ENCODE results near the gene UBAC1. TPM values are rescaled to one million over a fixed set of nuclear protein-coding genes. Genes with fewer than 3 reads are reported as not detected.

UBAC1 gene
- polyA plus RNA-seq, 1 donor (not counting 4 experiments of a cell fraction or from before 2014, with no cell fraction given) = 50.7 TPM

DNA sequence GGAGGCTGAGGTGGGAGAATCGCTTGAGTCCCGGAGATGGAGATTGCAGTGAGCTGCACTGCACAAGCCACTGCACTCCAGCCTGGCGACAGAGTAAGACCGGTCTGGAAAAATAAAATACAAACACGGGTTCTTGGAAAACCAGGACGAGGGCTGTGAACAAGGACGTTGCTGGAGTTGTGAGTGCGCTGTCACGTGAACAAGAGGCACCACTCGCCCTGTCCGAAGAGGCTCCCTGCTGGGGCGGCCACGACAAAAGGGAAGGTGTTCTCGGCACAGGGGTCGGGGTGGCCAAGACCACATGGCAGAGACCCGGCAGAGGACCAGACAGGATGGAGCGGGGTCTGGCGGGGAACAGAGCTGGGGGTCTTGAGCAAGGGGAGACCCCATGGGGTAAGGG, 30.6 kb upstream of the UBAC1 start:
- Histone ChIP-seq H3K4me2 (ENCODE audit: control insufficient read depth, extremely low read depth, insufficient read depth, low read depth, low read length) (no peak overlapping the region), H4K20me1 (ENCODE audit: control insufficient read depth, extremely low read depth, insufficient read depth, low read length) (no peaks in the 10 kb centered on the region), H3K9me3 (ENCODE audit: control insufficient read depth, low read depth, low read length) (no peaks in the 10 kb centered on the region), H2AFZ (ENCODE audit: control insufficient read depth, low read length) (no peak overlapping the region), H3K79me2 (ENCODE audit: control insufficient read depth, insufficient read depth, low read length) (no peaks in the 10 kb centered on the region), H3K4me1 (ENCODE audit: control insufficient read depth, extremely low read depth, insufficient read depth, low read length) (peaks cover 10% of the 10 kb centered on the region), H3K9me1 (ENCODE audit: control insufficient read depth, extremely low read depth, insufficient read depth, low read length) (no peaks in the 10 kb centered on the region), H3K36me3 (ENCODE audit: control insufficient read depth in 2 of 2, extremely low read depth in 1 of 2, insufficient read depth in 2 of 2, low read length in 2 of 2) (no peaks in the 10 kb centered on the region), H3K9ac (ENCODE audit: control insufficient read depth, extremely low read depth, insufficient read depth, low read length) (no peak overlapping the region), H3K27me3 (ENCODE audit: control insufficient read depth, extremely low read depth, insufficient read depth, low read length) (peaks cover 39% of the 10 kb centered on the region), H3K27ac (ENCODE audit: control insufficient read depth, insufficient read depth, low read length) (no peak overlapping the region), H3K4me3 (ENCODE audit: control insufficient read depth in 2 of 3, extremely low read depth in 1 of 3, insufficient read depth in 2 of 3, low read depth in 1 of 3, low read length in 3 of 3) (no peak overlapping the region)
- FAIRE-seq (no peak), DNase-seq (ENCODE audit: low read depth, low spot score) (no peak)
- dilution Hi-C loops (cut with MboI; ENCODE audit: extremely low pct_ligation_motif_present, low sequenced_read_pairs) = no loop called here
- no peak for TF ChIP-seq EZH2 (IDR thresholded peaks at IDR 0.05; ENCODE audit: low read length)
- TF ChIP-seq, protein P1, sequence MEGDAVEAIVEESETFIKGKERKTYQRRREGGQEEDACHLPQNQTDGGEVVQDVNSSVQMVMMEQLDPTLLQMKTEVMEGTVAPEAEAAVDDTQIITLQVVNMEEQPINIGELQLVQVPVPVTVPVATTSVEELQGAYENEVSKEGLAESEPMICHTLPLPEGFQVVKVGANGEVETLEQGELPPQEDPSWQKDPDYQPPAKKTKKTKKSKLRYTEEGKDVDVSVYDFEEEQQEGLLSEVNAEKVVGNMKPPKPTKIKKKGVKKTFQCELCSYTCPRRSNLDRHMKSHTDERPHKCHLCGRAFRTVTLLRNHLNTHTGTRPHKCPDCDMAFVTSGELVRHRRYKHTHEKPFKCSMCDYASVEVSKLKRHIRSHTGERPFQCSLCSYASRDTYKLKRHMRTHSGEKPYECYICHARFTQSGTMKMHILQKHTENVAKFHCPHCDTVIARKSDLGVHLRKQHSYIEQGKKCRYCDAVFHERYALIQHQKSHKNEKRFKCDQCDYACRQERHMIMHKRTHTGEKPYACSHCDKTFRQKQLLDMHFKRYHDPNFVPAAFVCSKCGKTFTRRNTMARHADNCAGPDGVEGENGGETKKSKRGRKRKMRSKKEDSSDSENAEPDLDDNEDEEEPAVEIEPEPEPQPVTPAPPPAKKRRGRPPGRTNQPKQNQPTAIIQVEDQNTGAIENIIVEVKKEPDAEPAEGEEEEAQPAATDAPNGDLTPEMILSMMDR (optimal IDR thresholded peaks at IDR 0.05 in 1 of 3, IDR thresholded peaks at IDR 0.05 in 1 of 3, conservative IDR thresholded peaks at IDR 0.05 in 1 of 3; ENCODE audit: extremely low read depth in 1 of 3, insufficient read depth in 2 of 3, low read length in 3 of 3) = no peak

DNA sequence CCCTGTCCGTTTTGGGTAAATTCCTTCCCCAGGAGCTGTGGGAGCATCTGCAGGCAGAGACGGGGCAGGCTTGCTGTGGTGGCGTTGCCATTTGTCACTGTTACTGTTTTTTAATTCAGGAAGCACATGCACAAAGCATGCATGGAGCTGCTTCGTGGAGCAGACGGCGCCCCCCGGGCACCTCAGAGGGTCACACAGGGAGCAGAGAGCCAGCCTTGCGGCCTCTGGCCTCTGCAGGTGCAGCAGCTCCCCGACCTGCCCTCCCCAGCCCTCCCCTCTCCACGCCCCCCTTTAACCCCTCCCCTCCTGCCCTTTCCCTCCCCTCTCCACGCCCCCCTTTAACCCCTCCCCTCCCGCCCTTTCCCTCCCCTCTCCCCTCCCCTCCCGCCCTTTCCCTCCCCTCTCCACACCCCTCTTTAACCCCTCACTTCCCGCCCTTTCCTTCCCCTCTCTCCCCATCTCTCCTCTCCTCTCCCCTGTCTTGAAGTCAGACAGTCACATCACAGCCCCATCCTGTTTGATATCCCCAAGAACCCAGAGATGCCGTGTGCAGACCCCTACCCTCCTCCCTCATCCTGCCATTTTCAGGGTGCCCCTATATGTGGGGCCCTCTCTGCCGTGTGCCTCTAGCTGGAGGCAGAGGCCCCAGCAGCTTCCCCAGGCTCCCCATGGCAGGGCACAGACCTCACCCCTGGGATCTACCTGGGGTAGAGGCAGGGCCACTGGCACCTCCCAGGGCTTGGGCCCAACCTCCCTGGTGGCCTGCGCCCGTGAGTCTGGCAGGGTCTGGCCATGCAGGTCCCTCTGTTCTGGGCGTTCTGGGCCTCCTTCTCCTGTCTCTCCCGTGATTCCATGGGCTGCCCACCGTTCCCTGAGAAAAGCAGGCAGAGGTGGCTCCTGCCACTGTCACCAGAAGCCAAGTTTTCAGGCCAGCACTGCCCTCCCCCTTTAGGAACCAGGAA, 29.6 kb upstream of the UBAC1 start:
- no peak for FAIRE-seq
- H3K9me1 ChIP-seq (ENCODE audit: control insufficient read depth, extremely low read depth, insufficient read depth, low read length) = no peaks in the 10 kb centered on the region

More for the DNA sequence above, 29.6 kb upstream of the UBAC1 start:
- Histone ChIP-seq H3K79me2 (ENCODE audit: control insufficient read depth, insufficient read depth, low read length) (no peaks in the 10 kb centered on the region), H3K9me3 (ENCODE audit: control insufficient read depth, low read depth, low read length) (no peaks in the 10 kb centered on the region), H4K20me1 (ENCODE audit: control insufficient read depth, extremely low read depth, insufficient read depth, low read length) (no peaks in the 10 kb centered on the region), H3K27ac (ENCODE audit: control insufficient read depth, insufficient read depth, low read length) (no peak overlapping the region), H3K27me3 (ENCODE audit: control insufficient read depth, extremely low read depth, insufficient read depth, low read length) (peaks cover 43% of the 10 kb centered on the region), H2AFZ (ENCODE audit: control insufficient read depth, low read length) (no peak overlapping the region), H3K9ac (ENCODE audit: control insufficient read depth, extremely low read depth, insufficient read depth, low read length) (no peak overlapping the region), H3K4me3 (ENCODE audit: control insufficient read depth in 2 of 3, extremely low read depth in 1 of 3, insufficient read depth in 2 of 3, low read depth in 1 of 3, low read length in 3 of 3) (no peak overlapping the region), H3K36me3 (ENCODE audit: control insufficient read depth in 2 of 2, extremely low read depth in 1 of 2, insufficient read depth in 2 of 2, low read length in 2 of 2) (no peaks in the 10 kb centered on the region), H3K4me1 (ENCODE audit: control insufficient read depth, extremely low read depth, insufficient read depth, low read length) (peaks cover 10% of the 10 kb centered on the region), H3K4me2 (ENCODE audit: control insufficient read depth, extremely low read depth, insufficient read depth, low read depth, low read length) (no peak overlapping the region)
- dilution Hi-C loops (cut with MboI; ENCODE audit: extremely low pct_ligation_motif_present, low sequenced_read_pairs) = no loop called here
- TF ChIP-seq, protein P1 (optimal IDR thresholded peaks at IDR 0.05 in 1 of 3, IDR thresholded peaks at IDR 0.05 in 1 of 3, conservative IDR thresholded peaks at IDR 0.05 in 1 of 3; ENCODE audit: extremely low read depth in 1 of 3, insufficient read depth in 2 of 3, low read length in 3 of 3) = no peak
- no peak for TF ChIP-seq EZH2 (IDR thresholded peaks at IDR 0.05; ENCODE audit: low read length)
- no peak for DNase-seq (ENCODE audit: low read depth, low spot score)
